DND-41 (cell line): ENCODE data around the gene SAMMSON.

Source experiments
- CTCF ChIP-seq: IDR thresholded peaks from 2 replicates; pipeline ENCODE4 v1.5.1; 2012; ENCODE audit warnings: borderline replicate concordance, low read length, moderate library complexity, mild to moderate bottlenecking; ENCODE audit not compliant: poor library complexity, severe bottlenecking; ENCODE audit errors: extremely low read depth
- EZH2 ChIP-seq: IDR thresholded peaks from 3 replicates; pipeline ENCODE4 v1.6.1; 2012; ENCODE audit warnings: borderline replicate concordance, low read depth, mild to moderate bottlenecking, moderate library complexity, low read length, inconsistent platforms; ENCODE audit not compliant: severe bottlenecking

DNA sequence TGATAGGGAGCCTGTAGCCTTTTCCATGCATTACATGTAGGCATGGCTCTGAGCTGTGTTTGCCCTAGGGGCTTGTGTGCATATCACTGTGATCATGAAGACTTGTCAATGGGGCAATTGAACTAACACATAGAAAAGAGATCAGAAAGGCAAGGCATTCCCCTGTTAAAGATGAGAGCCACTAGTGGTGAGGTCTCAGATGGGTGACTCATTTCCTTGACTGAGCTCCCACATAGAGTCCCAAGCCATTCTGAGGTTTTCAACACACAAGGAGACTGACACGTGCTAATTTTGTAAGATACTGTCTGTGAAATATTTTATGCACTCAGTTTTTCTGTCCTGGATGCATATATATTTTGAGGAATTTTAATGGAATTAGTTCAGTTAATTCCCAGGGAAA is 53.8 kb downstream of the SAMMSON start:
- TF ChIP-seq EZH2, result no peak
- no peak for TF ChIP-seq CTCF
